GM19455 (cell line): ENCODE measurements around the gene FTCDNL1.

ENCODE experiments used
- ATAC-seq: cut with Tn5 transposase; IDR thresholded peaks from one replicate; pipeline ENCODE4 v1.9.1; 2021; ENCODE audit not compliant: unreplicated experiment

Gene FTCDNL1

GRCh38 chr2:199842631-199843395 is 8.2 kb downstream of the FTCDNL1 start:
- no peak for ATAC-seq

- no peak for ATAC-seq
Measured at GRCh38 chr2:199841409-199841808, 9.6 kb downstream of the FTCDNL1 start.

- no peak for ATAC-seq
Measured at GRCh38 chr2:199838399-199838798, 12.6 kb downstream of the FTCDNL1 start.

GRCh38 chr2:199836943-199837342 is 14.0 kb downstream of the FTCDNL1 start:
- ATAC-seq, result no peak

GRCh38 chr2:199833525-199833924 is 17.5 kb downstream of the FTCDNL1 start:
- no peak for ATAC-seq

GRCh38 chr2:199830531-199830930 is 20.5 kb downstream of the FTCDNL1 start:
- ATAC-seq, result no peak

- ATAC-seq, result no peak
Measured at GRCh38 chr2:199829628-199830027, 21.4 kb downstream of the FTCDNL1 start.

- no peak for ATAC-seq
Measured at GRCh38 chr2:199819746-199820145, 31.2 kb downstream of the FTCDNL1 start.

GRCh38 chr2:199818754-199819153 is 32.2 kb downstream of the FTCDNL1 start:
- no peak for ATAC-seq

- no peak for ATAC-seq
Measured at GRCh38 chr2:199818026-199818425, 33.0 kb downstream of the FTCDNL1 start.

- ATAC-seq, result no peak
Measured at GRCh38 chr2:199814817-199815211, 36.2 kb downstream of the FTCDNL1 start.

GRCh38 chr2:199814101-199814816 is 36.7 kb downstream of the FTCDNL1 start:
- no peak for ATAC-seq

GRCh38 chr2:199812493-199812892 is 38.5 kb downstream of the FTCDNL1 start:
- ATAC-seq, result no peak

- ATAC-seq, result no peak
Measured at GRCh38 chr2:199811346-199811745, 39.6 kb downstream of the FTCDNL1 start.

GRCh38 chr2:199810422-199811171 is 40.4 kb downstream of the FTCDNL1 start:
- no peak for ATAC-seq

- ATAC-seq, result no peak
Measured at GRCh38 chr2:199807966-199808365, 43.0 kb downstream of the FTCDNL1 start.

- no peak for ATAC-seq
Measured at GRCh38 chr2:199806179-199806578, 44.8 kb downstream of the FTCDNL1 start.

GRCh38 chr2:199804831-199805230 is 46.2 kb downstream of the FTCDNL1 start:
- ATAC-seq, result no peak

- no peak for ATAC-seq
Measured at GRCh38 chr2:199798831-199799580, 52.0 kb downstream of the FTCDNL1 start.

GRCh38 chr2:199797431-199798403 is 53.3 kb downstream of the FTCDNL1 start:
- no peak for ATAC-seq
